OCI-LY1 (cell line): ENCODE results near the gene ARIH1.

Experiments used
- H2AFZ ChIP-seq: fragments of 200-600 bp; sonication (generic), shearing (Covaris generic); 2 replicates; pipeline ENCODE4 v1.6.0; 2014; ENCODE audit warnings: antibody characterized with exemption, mild to moderate bottlenecking, low read length
- H3F3A ChIP-seq: fragments of 200-600 bp; sonication (generic), shearing (Covaris generic); 2 replicates; pipeline ENCODE4 v1.6.0; 2014; ENCODE audit warnings: mild to moderate bottlenecking, antibody characterized with exemption, low read length, moderate library complexity; ENCODE audit not compliant: insufficient read depth
- H3K27ac ChIP-seq: fragments of 200-600 bp; sonication (generic); 2 replicates; pipeline ENCODE4 v1.5.1; 2014; ENCODE audit warnings: low read length, mixed run types, mild to moderate bottlenecking, low read depth; ENCODE audit not compliant: poor library complexity, severe bottlenecking
- H3K27me3 ChIP-seq: fragments of 200-600 bp; sonication (generic); 2 replicates; pipeline ENCODE4 v1.6.0; 2014; ENCODE audit warnings: antibody characterized with exemption, mild to moderate bottlenecking, low read length, moderate library complexity; ENCODE audit not compliant: insufficient read depth
- H3K36me3 ChIP-seq: fragments of 200-600 bp; sonication (generic); 2 replicates; pipeline ENCODE4 v1.6.1; 2014; ENCODE audit warnings: mild to moderate bottlenecking, antibody characterized with exemption, low read length, moderate library complexity, mixed read lengths; ENCODE audit not compliant: insufficient read depth
- H3K4me1 ChIP-seq: fragments of 200-600 bp; sonication (generic); 2 replicates; pipeline ENCODE4 v1.5.1; 2014; ENCODE audit warnings: mild to moderate bottlenecking, low read length, moderate library complexity; ENCODE audit not compliant: insufficient read depth, severe bottlenecking
- H3K4me2 ChIP-seq: fragments of 200-600 bp; sonication (generic), shearing (Covaris generic); 2 replicates; pipeline ENCODE4 v1.6.1; 2014; ENCODE audit warnings: low read length
- H3K4me3 ChIP-seq: fragments of 200-600 bp; sonication (generic); 2 replicates; pipeline ENCODE4 v1.5.1; 2014; ENCODE audit warnings: low read length, low read depth, mild to moderate bottlenecking, mixed read lengths; ENCODE audit not compliant: poor library complexity, severe bottlenecking
- H3K79me2 ChIP-seq: fragments of 200-600 bp; shearing (Covaris generic); 2 replicates; pipeline ENCODE4 v1.6.1; 2016; ENCODE audit warnings: mixed run types, low read length, mixed read lengths; ENCODE audit not compliant: insufficient read depth
- H3K9ac ChIP-seq: fragments of 200-600 bp; sonication (generic), shearing (Covaris generic); 2 replicates; pipeline ENCODE4 v1.6.1; 2014; ENCODE audit warnings: mild to moderate bottlenecking, low read length, mixed read lengths
- H3K9me2 ChIP-seq: fragments of 200-600 bp; sonication (generic), shearing (Covaris generic); 2 replicates; pipeline ENCODE4 v1.6.1; 2014; ENCODE audit warnings: low read depth, mild to moderate bottlenecking, low read length, mixed read lengths
- H3K9me3 ChIP-seq: fragments of 200-600 bp; shearing (Covaris generic); 2 replicates; pipeline ENCODE4 v1.6.1; 2014; ENCODE audit warnings: low read length, mixed read lengths
- H4K20me1 ChIP-seq: fragments of 200-600 bp; sonication (generic), shearing (Covaris generic); 2 replicates; pipeline ENCODE4 v1.6.0; 2016; ENCODE audit warnings: mild to moderate bottlenecking, low read length; ENCODE audit not compliant: insufficient read depth
- EZH2 ChIP-seq: fragments of 200-600 bp; sonication (generic), shearing (Covaris generic); IDR thresholded peaks from 2 replicates; pipeline ENCODE4 v1.8.0; 2017; ENCODE audit warnings: borderline replicate concordance, mixed run types, mild to moderate bottlenecking, antibody characterized with exemption, low read length, moderate library complexity, mixed read lengths
- TF ChIP-seq, protein P1 (sequence below): fragments of 200-600 bp; sonication (generic), shearing (Covaris generic); IDR thresholded peaks from 2 replicates; pipeline ENCODE4 v1.5.1; 2017; ENCODE audit warnings: mild to moderate bottlenecking, antibody characterized with exemption, low read length, moderate library complexity, mixed read lengths

ARIH1 gene

DNA sequence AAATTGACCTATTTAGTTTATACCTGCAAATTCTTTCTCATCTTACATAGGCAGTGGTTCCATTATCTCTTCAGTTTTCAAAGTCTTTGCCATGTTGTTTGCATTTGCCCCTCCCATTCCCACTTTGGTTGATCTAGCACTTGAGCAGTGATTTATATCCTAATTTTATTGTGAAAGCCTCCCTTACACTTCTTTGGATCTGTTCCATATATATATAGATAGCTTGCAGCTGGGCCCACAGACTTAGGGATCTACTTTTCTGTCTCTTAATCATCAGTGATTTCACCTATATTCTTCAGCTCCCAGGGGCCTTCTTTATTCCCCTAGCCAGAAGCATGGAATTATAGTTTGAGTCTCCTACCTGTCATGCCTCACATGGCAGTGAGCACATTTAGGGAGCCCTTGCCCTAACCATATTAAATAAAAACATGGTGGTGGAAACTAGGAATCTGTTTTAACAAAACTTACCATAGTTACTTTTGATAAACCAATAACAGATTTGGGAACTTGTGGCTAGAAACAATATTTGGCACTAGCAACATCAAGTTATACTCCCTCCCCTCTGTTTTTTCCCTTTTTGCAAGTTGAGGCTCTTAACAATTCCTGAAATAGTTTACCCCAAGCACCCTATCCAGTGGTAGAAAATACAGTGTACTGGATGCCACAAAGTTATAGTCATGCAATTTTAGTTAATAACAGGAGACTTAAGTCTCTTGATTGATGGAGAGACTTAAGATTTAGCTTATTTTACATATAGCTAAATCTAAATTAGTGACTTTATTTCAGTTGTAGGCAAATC is 41.7 kb downstream of the ARIH1 start:
- no peaks in the 10 kb centered on the region for H3K27me3 ChIP-seq
- 0 out of 2 replicates have a peak, but pooled peaks cover 3% of the 10 kb centered on the region for H3F3A ChIP-seq
- 0 out of 2 replicates have a peak, but pooled peaks cover 7% of the 10 kb centered on the region for H3K36me3 ChIP-seq
- H3K79me2 ChIP-seq = peaks cover 68% of the 10 kb centered on the region
- H3K9me3 ChIP-seq = no peaks in the 10 kb centered on the region
- H3K9ac ChIP-seq = no peak overlapping the region
- no peak overlapping the region for H3K27ac ChIP-seq
- no peak overlapping the region for H2AFZ ChIP-seq
- no peak overlapping the region for H3K4me3 ChIP-seq
- no peaks in the 10 kb centered on the region for H3K4me1 ChIP-seq
- no peaks in the 10 kb centered on the region for H4K20me1 ChIP-seq
- no peaks in the 10 kb centered on the region for H3K9me2 ChIP-seq
- no peak overlapping the region for H3K4me2 ChIP-seq
- TF ChIP-seq, protein P1, sequence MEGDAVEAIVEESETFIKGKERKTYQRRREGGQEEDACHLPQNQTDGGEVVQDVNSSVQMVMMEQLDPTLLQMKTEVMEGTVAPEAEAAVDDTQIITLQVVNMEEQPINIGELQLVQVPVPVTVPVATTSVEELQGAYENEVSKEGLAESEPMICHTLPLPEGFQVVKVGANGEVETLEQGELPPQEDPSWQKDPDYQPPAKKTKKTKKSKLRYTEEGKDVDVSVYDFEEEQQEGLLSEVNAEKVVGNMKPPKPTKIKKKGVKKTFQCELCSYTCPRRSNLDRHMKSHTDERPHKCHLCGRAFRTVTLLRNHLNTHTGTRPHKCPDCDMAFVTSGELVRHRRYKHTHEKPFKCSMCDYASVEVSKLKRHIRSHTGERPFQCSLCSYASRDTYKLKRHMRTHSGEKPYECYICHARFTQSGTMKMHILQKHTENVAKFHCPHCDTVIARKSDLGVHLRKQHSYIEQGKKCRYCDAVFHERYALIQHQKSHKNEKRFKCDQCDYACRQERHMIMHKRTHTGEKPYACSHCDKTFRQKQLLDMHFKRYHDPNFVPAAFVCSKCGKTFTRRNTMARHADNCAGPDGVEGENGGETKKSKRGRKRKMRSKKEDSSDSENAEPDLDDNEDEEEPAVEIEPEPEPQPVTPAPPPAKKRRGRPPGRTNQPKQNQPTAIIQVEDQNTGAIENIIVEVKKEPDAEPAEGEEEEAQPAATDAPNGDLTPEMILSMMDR = no peak
- no peak for TF ChIP-seq EZH2

DNA sequence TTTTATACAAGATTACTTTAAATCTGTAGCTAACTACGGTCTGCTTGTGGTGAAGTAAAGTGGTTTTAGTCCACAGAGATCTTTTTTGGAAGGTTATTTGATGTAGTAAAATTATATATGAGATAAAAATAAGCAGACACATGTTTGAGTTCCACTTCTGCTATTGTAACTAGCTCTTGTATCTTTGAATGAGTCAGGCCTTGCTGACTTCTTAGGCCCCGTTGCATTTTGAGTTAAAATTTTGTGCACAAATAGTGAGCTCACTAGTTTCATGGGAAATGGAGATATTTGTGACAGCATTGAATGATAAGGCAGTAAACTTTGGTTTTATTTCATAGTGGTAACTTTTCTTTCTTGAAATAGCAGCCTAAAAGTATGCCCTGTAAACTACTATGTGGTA is 42.6 kb downstream of the ARIH1 start:
- Histone ChIP-seq H3K27ac (no peak overlapping the region), H3K9ac (no peak overlapping the region), H3K9me3 (no peaks in the 10 kb centered on the region), H3K9me2 (no peaks in the 10 kb centered on the region), H3K36me3 (0 out of 2 replicates have a peak, but pooled peaks cover 8% of the 10 kb centered on the region), H3K79me2 (peaks cover 58% of the 10 kb centered on the region), H3K4me3 (no peak overlapping the region), H3K4me2 (no peak overlapping the region), H2AFZ (no peak overlapping the region), H3K4me1 (no peaks in the 10 kb centered on the region), H3F3A (0 out of 2 replicates have a peak, but pooled peaks cover 3% of the 10 kb centered on the region), H3K27me3 (no peaks in the 10 kb centered on the region), H4K20me1 (no peaks in the 10 kb centered on the region)
- TF ChIP-seq EZH2 = no peak
- TF ChIP-seq, protein P1 = no peak

- H3K36me3 ChIP-seq = peaks cover 25% of the 10 kb centered on the region; the same call in 1 of the 2 replicates
- H3K27ac ChIP-seq = no peak overlapping the region
- no peak overlapping the region for H2AFZ ChIP-seq
- no peaks in the 10 kb centered on the region for H3K4me1 ChIP-seq
- TF ChIP-seq, protein P1 = no peak
- TF ChIP-seq EZH2 = no peak
- no peak overlapping the region for H3K9ac ChIP-seq
- H3K79me2 ChIP-seq = peaks cover 17% of the 10 kb centered on the region
- no peak overlapping the region for H3K4me2 ChIP-seq
- no peaks in the 10 kb centered on the region; the same call in 1 of the 2 replicates for H3F3A ChIP-seq
- no peak overlapping the region for H3K4me3 ChIP-seq
- no peaks in the 10 kb centered on the region for H4K20me1 ChIP-seq
- no peaks in the 10 kb centered on the region for H3K9me3 ChIP-seq
- H3K27me3 ChIP-seq = no peaks in the 10 kb centered on the region
- H3K9me2 ChIP-seq = no peaks in the 10 kb centered on the region
These were observed 47.6 kb downstream of the ARIH1 start for GRCh38 chr15:72521682-72522081.
